MG63 (cell line): ENCODE measurements around the gene MIGA2. TPM values are rescaled to one million over a fixed set of nuclear protein-coding genes. Genes with fewer than 3 reads are reported as not detected.
A peak's percentile ranks its signal among the peaks of the same experiment; 100 is the strongest.

Source experiments
- DNase-seq: peaks from one replicate; pipeline ENCODE4 v3.0.0-alpha.2; 2020
- H3K27me3 ChIP-seq: fragments of 250-450 bp; sonication (Bioruptor Pico); 2 replicates; pipeline ENCODE4 v1.5.1; 2020; ENCODE audit warnings: mild to moderate bottlenecking, moderate library complexity
- H3K36me3 ChIP-seq: fragments of 250-450 bp; sonication (Bioruptor Pico); 2 replicates; pipeline ENCODE4 v1.5.1; 2020; ENCODE audit warnings: mild to moderate bottlenecking, moderate library complexity
- H3K4me3 ChIP-seq: fragments of 250-450 bp; sonication (Bioruptor Pico); 2 replicates; pipeline ENCODE4 v1.5.1; 2020; ENCODE audit warnings: mild to moderate bottlenecking, moderate library complexity
- H3K9me3 ChIP-seq: fragments of 250-450 bp; sonication (Bioruptor Pico); 2 replicates; pipeline ENCODE4 v1.5.1; 2020; ENCODE audit warnings: mild to moderate bottlenecking, moderate library complexity
- total RNA-seq: library from RNA; depleted of rRNA; stranded (reverse); fragments of >200 nt; shearing (Covaris generic); gene quantifications from 2 replicates; pipeline ENCODE4 v1.2.3, GENCODE V29; 2014; ENCODE audit warnings: low replicate concordance

MIGA2 gene
- total RNA-seq, 1 experiment from 2014 or later, result 16.5 TPM

GRCh38 chr9:129098328-129098727, 61.9 kb downstream of the MIGA2 start:
- Histone ChIP-seq H3K36me3 (no peaks in the 10 kb centered on the region), H3K9me3 (no peaks in the 10 kb centered on the region), H3K27me3 (no peaks in the 10 kb centered on the region), H3K4me3 (no peak overlapping the region)
- DNase-seq, result no peak

- no peak for DNase-seq
- H3K4me3 ChIP-seq, result no peak overlapping the region
- H3K9me3 ChIP-seq, result no peaks in the 10 kb centered on the region
- no peaks in the 10 kb centered on the region for H3K27me3 ChIP-seq
- H3K36me3 ChIP-seq, result no peaks in the 10 kb centered on the region
Measured at GRCh38 chr9:129100383-129101169, 64.2 kb downstream of the MIGA2 start.

GRCh38 chr9:129101279-129101678, 64.9 kb downstream of the MIGA2 start:
- Histone ChIP-seq H3K27me3 (no peaks in the 10 kb centered on the region), H3K4me3 (no peak overlapping the region), H3K9me3 (no peaks in the 10 kb centered on the region), H3K36me3 (no peaks in the 10 kb centered on the region)
- DNase-seq, result no peak

GRCh38 chr9:129102095-129102525, 65.7 kb downstream of the MIGA2 start:
- no peaks in the 10 kb centered on the region for H3K36me3 ChIP-seq
- H3K4me3 ChIP-seq, result no peak overlapping the region
- DNase-seq, result no peak
- H3K27me3 ChIP-seq, result no peaks in the 10 kb centered on the region
- no peaks in the 10 kb centered on the region for H3K9me3 ChIP-seq

GRCh38 chr9:129102791-129103594, 66.6 kb downstream of the MIGA2 start:
- H3K27me3 ChIP-seq, result no peaks in the 10 kb centered on the region
- no peaks in the 10 kb centered on the region; the same call in 1 of the 2 replicates for H3K36me3 ChIP-seq
- H3K4me3 ChIP-seq, result no peak overlapping the region
- peak; percentile 39 for DNase-seq
- no peaks in the 10 kb centered on the region for H3K9me3 ChIP-seq

GRCh38 chr9:129103595-129103965, 67.2 kb downstream of the MIGA2 start:
- DNase-seq, result no peak
- Histone ChIP-seq H3K27me3 (no peaks in the 10 kb centered on the region), H3K9me3 (no peaks in the 10 kb centered on the region), H3K36me3 (no peaks in the 10 kb centered on the region; the same call in 1 of the 2 replicates), H3K4me3 (no peak overlapping the region)

GRCh38 chr9:129104051-129104450, 67.6 kb downstream of the MIGA2 start:
- H3K9me3 ChIP-seq, result no peaks in the 10 kb centered on the region
- H3K36me3 ChIP-seq, result no peaks in the 10 kb centered on the region; the same call in 1 of the 2 replicates
- H3K27me3 ChIP-seq, result no peaks in the 10 kb centered on the region
- H3K4me3 ChIP-seq, result no peak overlapping the region
- no peak for DNase-seq

- DNase-seq, result no peak
- H3K4me3 ChIP-seq, result no peak overlapping the region
Measured at GRCh38 chr9:129105857-129106694, 69.7 kb downstream of the MIGA2 start.

GRCh38 chr9:129107651-129108050, 71.2 kb downstream of the MIGA2 start:
- DNase-seq, result no peak

More at GRCh38 chr9:129105857-129106694, 69.7 kb downstream of the MIGA2 start:
- Histone ChIP-seq H3K36me3 (no peaks in the 10 kb centered on the region; the same call in 1 of the 2 replicates), H3K27me3 (no peaks in the 10 kb centered on the region), H3K9me3 (no peaks in the 10 kb centered on the region)

GRCh38 chr9:129108083-129108804, 71.8 kb downstream of the MIGA2 start:
- H3K9me3 ChIP-seq, result no peaks in the 10 kb centered on the region
- H3K27me3 ChIP-seq, result no peaks in the 10 kb centered on the region
- H3K36me3 ChIP-seq, result no peaks in the 10 kb centered on the region; the same call in 1 of the 2 replicates
- no peak for DNase-seq
- H3K4me3 ChIP-seq, result no peak overlapping the region

More at GRCh38 chr9:129107651-129108050, 71.2 kb downstream of the MIGA2 start:
- Histone ChIP-seq H3K36me3 (no peaks in the 10 kb centered on the region; the same call in 1 of the 2 replicates), H3K4me3 (no peak overlapping the region), H3K9me3 (no peaks in the 10 kb centered on the region), H3K27me3 (no peaks in the 10 kb centered on the region)

GRCh38 chr9:129108805-129109536, 72.5 kb downstream of the MIGA2 start:
- DNase-seq, result no peak
- Histone ChIP-seq H3K36me3 (no peaks in the 10 kb centered on the region; the same call in 1 of the 2 replicates), H3K4me3 (no peak overlapping the region), H3K27me3 (no peaks in the 10 kb centered on the region), H3K9me3 (no peaks in the 10 kb centered on the region)

- DNase-seq, result no peak
- H3K36me3 ChIP-seq, result no peaks in the 10 kb centered on the region; the same call in 1 of the 2 replicates
- H3K9me3 ChIP-seq, result no peaks in the 10 kb centered on the region
- no peak overlapping the region for H3K4me3 ChIP-seq
- H3K27me3 ChIP-seq, result no peaks in the 10 kb centered on the region
Measured at GRCh38 chr9:129109537-129109903, 73.1 kb downstream of the MIGA2 start.

GRCh38 chr9:129109952-129110739, 73.7 kb downstream of the MIGA2 start:
- H3K27me3 ChIP-seq, result no peaks in the 10 kb centered on the region
- H3K9me3 ChIP-seq, result no peaks in the 10 kb centered on the region
- DNase-seq, result no peak
- H3K4me3 ChIP-seq, result peak overlapping the region; percentile 86
- H3K36me3 ChIP-seq, result no peaks in the 10 kb centered on the region; the same call in 1 of the 2 replicates

GRCh38 chr9:129110740-129111527, 74.5 kb downstream of the MIGA2 start, which contains the start of the genes CRAT and PTPA:
TSS of gene CRAT (minus strand) at chr9:129110793. CDS start at chr9:129110509, 284 bp downstream.
TSS of gene PTPA (plus strand) at chr9:129111415. CDS start at chr9:129111601, 186 bp downstream.
- no peaks in the 10 kb centered on the region for H3K9me3 ChIP-seq
- H3K36me3 ChIP-seq, result no peaks in the 10 kb centered on the region; the same call in 1 of the 2 replicates
- no peaks in the 10 kb centered on the region for H3K27me3 ChIP-seq
- peak within 1 kb of the TSS; percentile 86 for H3K4me3 ChIP-seq
- peak; percentile 96 for DNase-seq
